Measurements from ENCODE around the gene ZNF408. TPM values are rescaled to one million over a fixed set of nuclear protein-coding genes. Genes with fewer than 3 reads are reported as not detected.
"Not testable (repeated sequence)": the region's sequence is repeated elsewhere in the genome, so short reads cannot be mapped to it uniquely, and the experiment has no call there.

ZNF408 gene
- total RNA-seq, 1 donor, result 12.1 TPM

GRCh38 chr11:46668480-46669085, 32.2 kb upstream of the ZNF408 start:
- DNase-seq (ENCODE audit: low read depth), result no peak
- H3K4me3 ChIP-seq (ENCODE audit: low read depth, low read length), result no peak overlapping the region
- no peak for TF ChIP-seq CTCF (IDR thresholded peaks at IDR 0.05; ENCODE audit: insufficient read depth, low read depth, low read length)

GRCh38 chr11:46669711-46670139, 31.1 kb upstream of the ZNF408 start:
- no peak overlapping the region for H3K4me3 ChIP-seq (ENCODE audit: low read depth, low read length)
- TF ChIP-seq CTCF (IDR thresholded peaks at IDR 0.05; ENCODE audit: insufficient read depth, low read depth, low read length), result peak; percentile 34
- peak; percentile 17 for DNase-seq (ENCODE audit: low read depth)

- not testable (repeated sequence) for DNase-seq (ENCODE audit: low read depth); H3K4me3 ChIP-seq (ENCODE audit: low read depth, low read length)
Observed at GRCh38 chr11:46670521-46670920, 30.3 kb upstream of the ZNF408 start.

- DNase-seq (ENCODE audit: low read depth), result no peak
- no peak for TF ChIP-seq CTCF (IDR thresholded peaks at IDR 0.05; ENCODE audit: insufficient read depth, low read depth, low read length)
- H3K4me3 ChIP-seq (ENCODE audit: low read depth, low read length), result no peak overlapping the region
Observed at GRCh38 chr11:46671958-46672315, 28.9 kb upstream of the ZNF408 start.

- no peak for DNase-seq (ENCODE audit: low read depth)
- TF ChIP-seq CTCF (IDR thresholded peaks at IDR 0.05; ENCODE audit: insufficient read depth, low read depth, low read length), result no peak
- H3K4me3 ChIP-seq (ENCODE audit: low read depth, low read length), result no peak overlapping the region
Observed at GRCh38 chr11:46672381-46672839, 28.4 kb upstream of the ZNF408 start.

- no peak overlapping the region for H3K4me3 ChIP-seq (ENCODE audit: low read depth, low read length)
- DNase-seq (ENCODE audit: low read depth), result no peak
Observed at GRCh38 chr11:46673713-46674462, 26.9 kb upstream of the ZNF408 start.

More at GRCh38 chr11:46673713-46674462, 26.9 kb upstream of the ZNF408 start:
- TF ChIP-seq CTCF (IDR thresholded peaks at IDR 0.05; ENCODE audit: insufficient read depth, low read depth, low read length), result no peak
